ENCODE results near the gene RAB3A. TPM values are rescaled to one million over a fixed set of nuclear protein-coding genes. Genes with fewer than 3 reads are reported as not detected.

RAB3A gene
- total RNA-seq, 2 experiments from 2014 or later, result 4.9 to 8.6 TPM

Small RNA genes lying within 50 kb of the gene (small RNA-seq; reads per million reads assigned to genes)
- gene IFI30, result not detected

Other genes starting within 250 kb of the RAB3A start
- 0.51 and 1.1 TPM in 2 replicates for gene KCNN1, start 236.9 kb downstream of the RAB3A start, total RNA-seq (2014; rRNA removed; shearing (Covaris generic))
- 0.57 and 0.61 TPM in 2 replicates for gene KCNN1, start 236.9 kb downstream of the RAB3A start, total RNA-seq (2022)
- gene ARRDC2, start 195.9 kb downstream of the RAB3A start, total RNA-seq (2014; rRNA removed; shearing (Covaris generic)), result 27.3 and 30.7 TPM in 2 replicates
- 30.6 and 30.7 TPM in 2 replicates for gene ARRDC2, start 195.9 kb downstream of the RAB3A start, total RNA-seq (2022)
- 6.0 and 7.7 TPM in 2 replicates for gene IL12RB1, start 117.1 kb downstream of the RAB3A start, total RNA-seq (2014; rRNA removed; shearing (Covaris generic))
- 26.0 and 41.7 TPM in 2 replicates for gene IL12RB1, start 117.1 kb downstream of the RAB3A start, total RNA-seq (2022)
- gene MAST3, start 106.3 kb downstream of the RAB3A start, total RNA-seq (2014; rRNA removed; shearing (Covaris generic)), result 14.3 and 14.8 TPM in 2 replicates
- 31.0 and 31.4 TPM in 2 replicates for gene MAST3, start 106.3 kb downstream of the RAB3A start, total RNA-seq (2022)
- 1.6 and 3.2 TPM in 2 replicates for gene PIK3R2, start 50.9 kb downstream of the RAB3A start, total RNA-seq (2014; rRNA removed; shearing (Covaris generic))
- 20.5 and 30.0 TPM in 2 replicates for gene PIK3R2, start 50.9 kb downstream of the RAB3A start, total RNA-seq (2022)
- gene IFI30, start 30.2 kb downstream of the RAB3A start, total RNA-seq (2014; rRNA removed; shearing (Covaris generic)), result 141 and 195 TPM in 2 replicates
- gene IFI30, start 30.2 kb downstream of the RAB3A start, total RNA-seq (2022), result 117 and 170 TPM in 2 replicates
- 21.9 and 23.7 TPM in 2 replicates for gene MPV17L2, start 10.8 kb downstream of the RAB3A start, total RNA-seq (2014; rRNA removed; shearing (Covaris generic))
- gene MPV17L2, start 10.8 kb downstream of the RAB3A start, total RNA-seq (2022), result 18.1 and 22.6 TPM in 2 replicates
- not detected in 2 replicates for gene PDE4C, start 22.4 kb upstream of the RAB3A start, total RNA-seq (2014; rRNA removed; shearing (Covaris generic))
- 0.77 and 1.4 TPM in 2 replicates for gene PDE4C, start 22.4 kb upstream of the RAB3A start, total RNA-seq (2022)
- 0.38 and 3.7 TPM in 2 replicates for gene IQCN, start 70.4 kb upstream of the RAB3A start, total RNA-seq (2014; rRNA removed; shearing (Covaris generic))
- gene IQCN, start 70.4 kb upstream of the RAB3A start, total RNA-seq (2022), result 1.1 and 2.6 TPM in 2 replicates
- 138 and 144 TPM in 2 replicates for gene JUND, start 77.6 kb upstream of the RAB3A start, total RNA-seq (2014; rRNA removed; shearing (Covaris generic))
- gene JUND, start 77.6 kb upstream of the RAB3A start, total RNA-seq (2022), result 79.0 and 92.6 TPM in 2 replicates
- 451 and 482 TPM in 2 replicates for gene LSM4, start 119.0 kb upstream of the RAB3A start, total RNA-seq (2014; rRNA removed; shearing (Covaris generic))
- gene LSM4, start 119.0 kb upstream of the RAB3A start, total RNA-seq (2022), result 232 and 252 TPM in 2 replicates
- 15.2 and 18.9 TPM in 2 replicates for gene PGPEP1, start 136.6 kb upstream of the RAB3A start, total RNA-seq (2014; rRNA removed; shearing (Covaris generic))
- gene PGPEP1, start 136.6 kb upstream of the RAB3A start, total RNA-seq (2022), result 44.1 and 54.5 TPM in 2 replicates
- 0.80 TPM in 1 of 2 replicates, not detected in the other for gene GDF15, start 182.1 kb upstream of the RAB3A start, total RNA-seq (2014; rRNA removed; shearing (Covaris generic))
- not detected in 2 replicates for gene GDF15, start 182.1 kb upstream of the RAB3A start, total RNA-seq (2022)
- gene LRRC25, start 193.6 kb upstream of the RAB3A start, total RNA-seq (2014; rRNA removed; shearing (Covaris generic)), result 0.49 and 0.98 TPM in 2 replicates
- 3.2 and 4.1 TPM in 2 replicates for gene LRRC25, start 193.6 kb upstream of the RAB3A start, total RNA-seq (2022)
- 54.8 and 92.9 TPM in 2 replicates for gene SSBP4, start 215.4 kb upstream of the RAB3A start, total RNA-seq (2014; rRNA removed; shearing (Covaris generic))
- 97.5 and 117 TPM in 2 replicates for gene SSBP4, start 215.4 kb upstream of the RAB3A start, total RNA-seq (2022)
- 0.72 and 1.8 TPM in 2 replicates for gene ISYNA1, start 234.1 kb upstream of the RAB3A start, total RNA-seq (2014; rRNA removed; shearing (Covaris generic))
- gene ISYNA1, start 234.1 kb upstream of the RAB3A start, total RNA-seq (2022), result 8.9 and 10.9 TPM in 2 replicates